ENCODE data around the gene BTBD16.

- TF ChIP-seq CTCF (IDR thresholded peaks at IDR 0.05; ENCODE audit: low read depth, low read length, missing input control) (no peak), TAF1 (conservative IDR thresholded peaks at IDR 0.05) (no peak), RAD21 (IDR thresholded peaks at IDR 0.05) (no peak), EGR1 (IDR thresholded peaks at IDR 0.05; ENCODE audit: low read depth in 2 of 2) (no peak), ATF3 (IDR thresholded peaks at IDR 0.05) (no peak), YY1 (IDR thresholded peaks at IDR 0.05) (no peak), MAX (IDR thresholded peaks at IDR 0.05) (no peak), REST (IDR thresholded peaks at IDR 0.05) (no peak), SP1 (IDR thresholded peaks at IDR 0.05) (no peak)
These were observed 19.4 kb upstream of the BTBD16 start for GRCh38 chr10:122251459-122252255.
